Measurements from ENCODE around the gene TMEM131.

TMEM131 gene

GRCh38 chr2:98008415-98008814, 12.7 kb upstream of the TMEM131 start:
- TF ChIP-seq CTCF (IDR thresholded peaks at IDR 0.05; ENCODE audit: low read depth, low read length), result no peak
- DNase-seq (ENCODE audit: extremely low read depth, low read depth), result no peak

- no peak for DNase-seq (ENCODE audit: extremely low read depth, low read depth)
- no peak for TF ChIP-seq CTCF (IDR thresholded peaks at IDR 0.05; ENCODE audit: low read depth, low read length)
These were observed 10.6 kb upstream of the TMEM131 start for GRCh38 chr2:98006378-98006777.

DNA sequence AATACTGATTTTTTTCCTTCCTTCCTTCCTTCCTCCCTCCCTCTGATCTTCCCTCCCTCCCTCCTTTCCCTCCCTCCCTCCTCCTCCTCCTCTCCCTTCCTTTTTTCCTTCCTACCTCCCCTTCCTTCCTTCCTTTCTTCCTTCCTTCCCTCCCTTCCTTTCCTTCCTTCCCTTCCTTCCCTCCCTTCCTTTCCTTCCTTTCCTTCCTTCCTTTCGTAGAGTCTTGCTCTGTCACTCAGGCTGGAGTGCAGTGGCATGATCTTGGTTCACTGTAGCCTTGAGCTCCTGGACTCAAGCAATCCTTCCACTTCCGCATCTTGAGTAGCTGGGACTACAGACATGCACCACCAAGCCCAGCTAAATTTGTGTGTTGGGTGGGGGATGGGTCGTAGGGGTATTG, 8.9 kb upstream of the TMEM131 start:
- TF ChIP-seq CTCF (IDR thresholded peaks at IDR 0.05; ENCODE audit: low read depth, low read length), result no peak
- no peak for DNase-seq (ENCODE audit: extremely low read depth, low read depth)

DNA sequence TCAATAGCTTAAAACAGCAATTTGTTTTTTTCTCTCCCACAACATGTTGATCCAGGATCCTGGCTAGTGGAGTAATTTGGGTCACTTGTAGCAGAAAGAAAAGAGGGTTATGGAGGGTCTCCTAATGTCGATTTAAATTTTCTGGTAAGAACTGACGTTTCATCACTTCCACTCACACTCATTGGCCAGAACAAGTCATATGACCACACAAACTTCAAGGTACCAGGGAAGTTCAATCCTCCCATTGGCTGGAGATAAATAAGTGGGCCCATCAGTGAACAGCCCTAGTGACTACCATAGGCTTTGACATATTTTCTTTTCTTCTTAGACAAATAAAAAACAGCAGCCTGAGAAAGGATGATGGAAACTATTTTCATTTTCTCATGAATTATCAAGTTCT, 8.3 kb upstream of the TMEM131 start:
- no peak for DNase-seq (ENCODE audit: extremely low read depth, low read depth)
- no peak for TF ChIP-seq CTCF (IDR thresholded peaks at IDR 0.05; ENCODE audit: low read depth, low read length)

GRCh38 chr2:97999536-97999935, 3.8 kb upstream of the TMEM131 start:
- no peak for DNase-seq (ENCODE audit: extremely low read depth, low read depth)
- no peak for TF ChIP-seq CTCF (IDR thresholded peaks at IDR 0.05; ENCODE audit: low read depth, low read length)

- no peak for TF ChIP-seq CTCF (IDR thresholded peaks at IDR 0.05; ENCODE audit: low read depth, low read length)
- no peak for DNase-seq (ENCODE audit: extremely low read depth, low read depth)
These were observed 2.8 kb upstream of the TMEM131 start for GRCh38 chr2:97998431-97999005.

DNA sequence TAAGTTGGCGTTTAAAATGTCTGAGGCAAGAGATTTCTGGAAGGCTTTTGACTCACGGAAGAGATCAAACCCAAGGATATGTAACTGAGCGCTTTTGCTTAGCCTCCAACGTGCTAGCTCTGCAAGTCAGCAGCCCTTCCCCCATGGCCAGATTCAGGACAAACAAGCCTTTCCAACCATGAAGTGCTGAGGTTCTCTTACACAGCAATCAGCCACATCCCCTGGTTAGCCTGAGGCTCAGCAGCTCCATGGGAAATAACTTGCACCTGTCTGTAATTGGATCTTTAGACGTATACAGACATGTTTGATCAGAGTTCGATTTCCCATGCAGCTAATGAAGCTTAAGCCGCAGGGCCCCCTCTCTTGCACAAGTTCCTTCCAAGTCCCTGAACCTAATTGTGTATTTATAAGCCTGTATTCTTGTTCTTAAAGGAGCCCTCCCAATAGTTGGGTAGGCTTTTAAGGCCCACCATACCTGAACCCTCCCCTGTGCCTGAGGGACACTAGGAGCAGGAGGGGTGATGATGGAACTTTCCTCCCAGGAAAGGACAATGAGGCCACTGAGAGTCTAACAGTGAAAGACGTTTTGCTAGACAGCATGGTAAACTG, 2.1 kb upstream of the TMEM131 start:
- DNase-seq (ENCODE audit: extremely low read depth, low read depth), result no peak
- TF ChIP-seq CTCF (IDR thresholded peaks at IDR 0.05; ENCODE audit: low read depth, low read length), result no peak

Measured in AG09319 (cell line).